SH-SY5Y (cell line): ENCODE measurements around the gene OBI1.

ENCODE experiments used
- GATA2 ChIP-seq: IDR thresholded peaks from 2 replicates; pipeline ENCODE4 v1.6.1; 2011; ENCODE audit warnings: mild to moderate bottlenecking, low read depth, low read length
- GATA3 ChIP-seq: IDR thresholded peaks from 2 replicates; pipeline ENCODE4 v1.6.1; 2011; ENCODE audit warnings: low read depth, mild to moderate bottlenecking, low read length, moderate library complexity

DNA sequence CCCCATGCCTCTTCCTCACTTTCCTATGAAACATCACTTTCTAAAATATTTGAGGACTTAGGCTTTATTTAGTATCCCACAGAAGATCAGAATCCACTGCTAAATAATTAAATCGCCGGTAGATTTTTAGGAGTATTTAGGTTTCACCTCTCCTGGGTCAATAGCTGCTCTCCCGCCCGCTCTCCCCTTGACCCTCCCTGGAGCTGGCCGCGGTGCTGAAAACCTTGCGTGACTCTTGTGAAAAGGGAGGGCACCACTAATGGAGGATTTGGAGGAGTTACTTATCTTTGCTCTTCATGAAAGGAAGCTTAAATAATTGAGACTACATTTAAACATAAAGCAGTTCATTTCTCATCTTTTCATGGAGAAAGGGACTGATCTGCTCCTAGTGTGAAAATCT, 69.7 kb downstream of the OBI1 start:
- TF ChIP-seq GATA2, result no peak
- no peak for TF ChIP-seq GATA3
